Ascending aorta (tissue), 2 donors: ENCODE results near the gene HLA-F. TPM values are rescaled to one million over a fixed set of nuclear protein-coding genes. Genes with fewer than 3 reads are reported as not detected.

Experiments
- DNase-seq, 2 donors: peaks; one replicate each; pipeline ENCODE4 v3.0.0-alpha.2; 2019; ENCODE audit warnings: low spot score in 2 of 2
- H3K27ac ChIP-seq, 2 donors: fragments of 200-600 bp; sonication (generic); one replicate each; pipeline ENCODE4 v1.5.1; 2016 to 2017; ENCODE audit warnings: mild to moderate bottlenecking in 1 of 2
- H3K27me3 ChIP-seq: fragments of 200-600 bp; sonication (generic); one replicate; pipeline ENCODE4 v1.5.1; 2017
- H3K36me3 ChIP-seq, 2 donors: fragments of 200-600 bp; sonication (generic); one replicate each; pipeline ENCODE4 v1.5.1; 2016
- H3K4me1 ChIP-seq, 2 donors: fragments of 200-600 bp; sonication (generic); one replicate each; pipeline ENCODE4 v1.5.1; 2016 to 2017; ENCODE audit warnings: mild to moderate bottlenecking in 1 of 2
- H3K4me3 ChIP-seq, 2 donors: fragments of 200-600 bp; sonication (generic); one replicate each; pipeline ENCODE4 v1.5.1; 2016 to 2017; ENCODE audit warnings: mild to moderate bottlenecking in 1 of 2
- H3K9me3 ChIP-seq, 2 donors: fragments of 200-600 bp; sonication (generic); one replicate each; pipeline ENCODE4 v1.5.1; 2016
- intact Hi-C: fragments of 100-400 bp; cut with DNase I; formaldehyde crosslinking; loops from one replicate; pipeline ENCODE4 v1.15.1; 2023
- total RNA-seq: library from RNA; depleted of rRNA; stranded (reverse); fragments of >200 nt; gene quantifications from one replicate; pipeline ENCODE4 v1.1.0, GENCODE V29; 2016
- TF ChIP-seq, protein P1 (sequence below), 3 experiments: fragments of 200-600 bp in 2 of 3; fragments of 450-650 bp in 1 of 3; sonication (generic) in 2 of 3; IDR thresholded peaks; one replicate each; pipeline ENCODE4 v1.5.1; 2016 to 2019; ENCODE audit warnings: antibody characterized with exemption in 3 of 3, mild to moderate bottlenecking in 1 of 3, moderate library complexity in 1 of 3

The HLA-F gene
- total RNA-seq, 1 donor from 2014 or later, result 75.0 TPM

DNA sequence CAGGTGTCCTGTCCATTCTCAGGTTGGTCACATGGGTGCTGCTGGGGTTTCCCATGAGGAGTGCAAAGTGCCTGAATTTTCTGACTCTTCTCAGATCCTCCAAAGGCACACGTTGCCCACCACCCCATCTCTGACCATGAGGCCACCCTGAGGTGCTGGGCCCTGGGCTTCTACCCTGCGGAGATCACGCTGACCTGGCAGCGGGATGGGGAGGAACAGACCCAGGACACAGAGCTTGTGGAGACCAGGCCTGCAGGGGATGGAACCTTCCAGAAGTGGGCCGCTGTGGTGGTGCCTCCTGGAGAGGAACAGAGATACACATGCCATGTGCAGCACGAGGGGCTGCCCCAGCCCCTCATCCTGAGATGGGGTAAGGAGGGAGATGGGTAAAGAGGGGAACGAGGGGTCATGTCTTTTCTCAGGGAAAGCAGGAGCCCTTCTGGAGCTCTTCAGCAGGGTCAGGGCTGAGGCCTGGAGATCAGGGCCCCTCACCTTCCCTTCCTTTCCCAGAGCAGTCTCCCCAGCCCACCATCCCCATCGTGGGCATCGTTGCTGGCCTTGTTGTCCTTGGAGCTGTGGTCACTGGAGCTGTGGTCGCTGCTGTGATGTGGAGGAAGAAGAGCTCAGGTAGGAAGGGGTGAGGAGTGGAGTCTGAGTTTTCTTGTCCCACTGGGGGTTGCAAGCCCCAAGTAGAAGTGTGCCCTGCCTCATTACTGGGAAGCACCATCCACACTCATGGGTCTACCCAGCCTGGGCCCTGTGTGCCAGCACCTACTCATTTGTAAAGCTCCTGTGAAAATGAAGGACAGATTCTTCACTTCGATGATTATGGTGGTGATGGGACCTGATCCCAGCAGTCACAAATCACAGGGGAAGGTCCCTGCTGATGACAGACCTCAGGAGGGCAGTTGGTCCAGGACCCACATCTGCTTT lies 2.0 kb downstream of the HLA-F start:
- TF ChIP-seq, protein P1, sequence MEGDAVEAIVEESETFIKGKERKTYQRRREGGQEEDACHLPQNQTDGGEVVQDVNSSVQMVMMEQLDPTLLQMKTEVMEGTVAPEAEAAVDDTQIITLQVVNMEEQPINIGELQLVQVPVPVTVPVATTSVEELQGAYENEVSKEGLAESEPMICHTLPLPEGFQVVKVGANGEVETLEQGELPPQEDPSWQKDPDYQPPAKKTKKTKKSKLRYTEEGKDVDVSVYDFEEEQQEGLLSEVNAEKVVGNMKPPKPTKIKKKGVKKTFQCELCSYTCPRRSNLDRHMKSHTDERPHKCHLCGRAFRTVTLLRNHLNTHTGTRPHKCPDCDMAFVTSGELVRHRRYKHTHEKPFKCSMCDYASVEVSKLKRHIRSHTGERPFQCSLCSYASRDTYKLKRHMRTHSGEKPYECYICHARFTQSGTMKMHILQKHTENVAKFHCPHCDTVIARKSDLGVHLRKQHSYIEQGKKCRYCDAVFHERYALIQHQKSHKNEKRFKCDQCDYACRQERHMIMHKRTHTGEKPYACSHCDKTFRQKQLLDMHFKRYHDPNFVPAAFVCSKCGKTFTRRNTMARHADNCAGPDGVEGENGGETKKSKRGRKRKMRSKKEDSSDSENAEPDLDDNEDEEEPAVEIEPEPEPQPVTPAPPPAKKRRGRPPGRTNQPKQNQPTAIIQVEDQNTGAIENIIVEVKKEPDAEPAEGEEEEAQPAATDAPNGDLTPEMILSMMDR (IDR thresholded peaks at IDR 0.05), result no peak
- DNase-seq, result no peak
- Histone ChIP-seq H3K9me3 (no peaks in the 10 kb centered on the region), H3K27me3 (no peaks in the 10 kb centered on the region), H3K4me1 (peaks cover 12 to 13% of the 10 kb centered on the region in 2 donors), H3K36me3 (peaks cover 9 to 13% of the 10 kb centered on the region in 2 donors), H3K4me3 (peak overlapping the region in 1 of 2 donors; percentile 94), H3K27ac (peak overlapping the region in 1 of 2 donors; percentile 10)
- intact Hi-C loops, result loop anchor here (5.0 kb wide), 5 partner anchors 37 to 487 kb away; partner anchors contain the start of genes HLA-A, PPP1R11 and TRIM26

DNA sequence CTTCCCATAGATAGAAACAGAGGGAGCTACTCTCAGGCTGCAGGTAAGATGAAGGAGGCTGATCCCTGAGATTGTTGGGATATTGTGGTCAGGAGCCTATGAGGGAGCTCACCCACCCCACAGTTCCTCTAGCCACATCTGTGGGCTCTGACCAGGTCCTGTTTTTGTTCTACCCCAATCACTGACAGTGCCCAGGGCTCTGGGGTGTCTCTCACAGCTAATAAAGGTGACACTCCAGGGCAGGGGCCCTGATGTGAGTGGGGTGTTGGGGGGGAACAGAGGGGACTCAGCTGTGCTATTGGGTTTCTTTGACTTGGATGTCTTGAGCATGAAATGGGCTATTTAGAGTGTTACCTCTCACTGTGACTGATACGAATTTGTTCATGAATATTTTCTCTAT lies 2.8 kb downstream of the HLA-F start:
- intact Hi-C loops, result no loop called here
- no peak overlapping the region for H3K27ac ChIP-seq
- peak overlapping the region in 1 of 2 donors; percentile 94 for H3K4me3 ChIP-seq
- DNase-seq, result no peak
- TF ChIP-seq, protein P1 (IDR thresholded peaks at IDR 0.05), result no peak
- H3K36me3 ChIP-seq, result peaks cover 9 to 13% of the 10 kb centered on the region in 2 donors
- H3K9me3 ChIP-seq, result no peaks in the 10 kb centered on the region
- H3K4me1 ChIP-seq, result peaks cover 12 to 13% of the 10 kb centered on the region in 2 donors
- no peaks in the 10 kb centered on the region for H3K27me3 ChIP-seq

DNA sequence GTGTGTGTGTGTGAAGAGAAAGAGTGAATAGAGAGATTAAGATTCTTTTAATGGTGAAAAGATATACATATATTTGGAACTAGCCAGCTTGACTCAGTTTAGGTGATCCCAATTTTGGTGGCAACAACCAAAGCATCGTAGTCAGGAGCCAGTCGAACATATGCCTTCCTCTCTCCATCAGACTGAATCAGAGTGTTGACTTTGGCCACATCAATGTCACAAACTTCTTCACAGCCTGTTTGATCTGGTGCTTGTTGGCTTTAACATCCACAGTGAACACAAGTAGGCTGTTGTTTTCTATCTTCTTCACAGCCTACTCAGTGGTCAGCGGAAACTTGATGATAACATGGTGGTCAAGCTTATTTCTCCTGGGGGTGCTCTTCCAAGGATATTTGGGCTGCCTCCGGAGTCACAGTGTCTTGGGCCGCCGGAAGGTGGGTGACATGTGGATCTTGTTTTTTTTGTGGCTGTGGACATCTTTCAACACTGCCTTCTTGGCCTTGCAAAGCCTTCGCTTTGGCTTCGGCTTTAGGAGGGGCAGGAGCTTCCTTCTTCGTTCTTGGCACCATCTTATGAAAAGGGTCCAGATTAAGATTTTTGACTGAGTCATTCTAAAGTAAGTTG lies 3.4 kb downstream of the HLA-F start:
- no peak for DNase-seq
- TF ChIP-seq, protein P1 (IDR thresholded peaks at IDR 0.05), result no peak
- Histone ChIP-seq H3K4me3 (no peak overlapping the region), H3K27ac (no peak overlapping the region), H3K27me3 (no peaks in the 10 kb centered on the region), H3K4me1 (peaks cover 12 to 13% of the 10 kb centered on the region in 2 donors), H3K9me3 (no peaks in the 10 kb centered on the region), H3K36me3 (peaks cover 9 to 13% of the 10 kb centered on the region in 2 donors)
- intact Hi-C loops, result no loop called here

DNA sequence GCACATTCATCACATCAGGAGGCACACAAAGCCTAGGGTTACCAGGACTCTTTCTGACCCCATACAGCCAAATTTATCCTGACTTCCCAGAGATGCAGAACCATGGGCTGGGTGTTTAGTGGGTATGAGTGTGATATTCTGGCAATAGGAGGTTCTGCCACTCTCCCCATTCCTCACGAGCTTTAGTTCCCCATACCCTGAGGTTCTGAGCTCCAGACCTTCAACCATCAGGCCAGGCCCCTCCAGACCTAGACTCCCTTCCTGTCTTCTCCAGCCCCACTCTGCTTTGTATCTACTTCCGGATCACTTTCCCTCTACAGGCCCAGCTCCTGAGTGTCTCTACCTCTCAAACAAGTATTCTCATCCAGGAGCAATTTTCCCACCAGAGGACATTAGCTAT lies 4.4 kb downstream of the HLA-F start:
- TF ChIP-seq, protein P1 (IDR thresholded peaks at IDR 0.05), result no peak
- Histone ChIP-seq H3K27me3 (no peaks in the 10 kb centered on the region), H3K4me1 (peaks cover 12 to 13% of the 10 kb centered on the region in 2 donors), H3K36me3 (peaks cover 9 to 13% of the 10 kb centered on the region in 2 donors), H3K4me3 (no peak overlapping the region), H3K27ac (no peak overlapping the region), H3K9me3 (no peaks in the 10 kb centered on the region)
- DNase-seq, result no peak
- intact Hi-C loops, result no loop called here

DNA sequence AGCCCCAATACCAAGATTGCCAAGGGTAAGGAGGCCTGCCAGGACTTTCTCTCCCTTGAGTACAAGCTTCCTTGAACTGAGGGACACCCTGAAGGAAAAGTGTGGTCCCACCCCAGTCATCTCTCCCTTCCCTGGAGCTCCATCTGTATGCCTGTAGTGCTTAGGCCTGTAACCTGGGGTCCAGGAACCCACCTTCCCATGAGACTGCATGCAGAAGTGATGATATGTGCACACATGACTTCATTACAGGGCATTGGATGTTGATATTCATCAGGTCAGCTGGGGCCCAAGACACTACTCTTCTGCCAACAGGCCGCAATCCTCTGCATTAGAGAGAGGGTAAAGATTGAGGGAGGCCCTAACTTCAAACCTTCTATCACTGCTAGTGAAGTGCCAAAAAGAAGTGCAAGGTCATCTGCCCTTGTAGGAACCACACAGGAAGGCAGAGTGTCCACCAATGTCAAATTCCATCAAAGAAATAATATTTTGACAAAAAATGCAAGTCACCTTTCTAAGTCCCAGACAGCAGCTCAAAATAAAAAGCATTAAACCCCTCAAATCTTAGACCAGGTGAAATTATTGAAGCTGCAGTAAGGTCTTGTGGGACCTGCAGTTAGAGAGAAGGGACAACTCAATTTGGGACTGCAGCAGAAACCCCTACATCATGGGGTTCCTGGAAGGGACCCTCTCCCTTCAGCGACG lies 5.1 kb downstream of the HLA-F start:
- H3K4me1 ChIP-seq, result peaks cover 12 to 13% of the 10 kb centered on the region in 2 donors
- H3K4me3 ChIP-seq, result no peak overlapping the region
- H3K27me3 ChIP-seq, result no peaks in the 10 kb centered on the region
- intact Hi-C loops, result no loop called here
- H3K9me3 ChIP-seq, result no peaks in the 10 kb centered on the region
- TF ChIP-seq, protein P1 (IDR thresholded peaks at IDR 0.05), result no peak
- no peak overlapping the region for H3K27ac ChIP-seq
- DNase-seq, result no peak
- peaks cover 9 to 13% of the 10 kb centered on the region in 2 donors for H3K36me3 ChIP-seq
